Measurements from ENCODE around the gene ABCC11.

The ABCC11 gene

GRCh38 chr16:48247311-48247710 lies at the start of gene ABCC11:
TSS of gene ABCC11 (minus strand) at chr16:48247539. CDS start at chr16:48231921, 15,618 bp downstream.
- no peak for DNase-seq

- DNase-seq = no peak
Measured at GRCh38 chr16:48295488-48296281, 48.3 kb upstream of the ABCC11 start.

- DNase-seq = no peak
Measured at GRCh38 chr16:48294724-48295123, 47.4 kb upstream of the ABCC11 start.

- no peak for DNase-seq
Measured at GRCh38 chr16:48292452-48292851, 45.1 kb upstream of the ABCC11 start.

- no peak for DNase-seq
Measured at GRCh38 chr16:48291754-48292153, 44.4 kb upstream of the ABCC11 start.

- no peak for DNase-seq
Measured at GRCh38 chr16:48291303-48291702, 44.0 kb upstream of the ABCC11 start.

GRCh38 chr16:48287239-48287638 lies 39.9 kb upstream of the ABCC11 start:
- no peak for DNase-seq

GRCh38 chr16:48284772-48285409 lies 37.6 kb upstream of the ABCC11 start:
- no peak for DNase-seq

GRCh38 chr16:48282636-48283263 lies 35.4 kb upstream of the ABCC11 start:
- no peak for DNase-seq

- no peak for DNase-seq
Measured at GRCh38 chr16:48280546-48280945, 33.2 kb upstream of the ABCC11 start.

GRCh38 chr16:48279199-48279598 lies 31.9 kb upstream of the ABCC11 start:
- no peak for DNase-seq

- DNase-seq = no peak
Measured at GRCh38 chr16:48277158-48277557, 29.8 kb upstream of the ABCC11 start.

- no peak for DNase-seq
Measured at GRCh38 chr16:48276102-48276501, 28.8 kb upstream of the ABCC11 start.

GRCh38 chr16:48274476-48274875 lies 27.1 kb upstream of the ABCC11 start:
- no peak for DNase-seq

- DNase-seq = no peak
Measured at GRCh38 chr16:48272837-48273421, 25.6 kb upstream of the ABCC11 start.

- no peak for DNase-seq
Measured at GRCh38 chr16:48271728-48272127, 24.4 kb upstream of the ABCC11 start.

- no peak for DNase-seq
Measured at GRCh38 chr16:48269011-48269410, 21.7 kb upstream of the ABCC11 start.

GRCh38 chr16:48262631-48263030 lies 15.3 kb upstream of the ABCC11 start:
- DNase-seq = no peak

- DNase-seq = no peak
Measured at GRCh38 chr16:48261569-48261968, 14.2 kb upstream of the ABCC11 start.

GRCh38 chr16:48256579-48257177 lies 9.3 kb upstream of the ABCC11 start:
- DNase-seq = no peak

GRCh38 chr16:48252013-48252412 lies 4.7 kb upstream of the ABCC11 start:
- DNase-seq = no peak

GRCh38 chr16:48250520-48251278 lies 3.4 kb upstream of the ABCC11 start:
- no peak for DNase-seq
